ENCODE measurements around the gene IKBIP. TPM values are rescaled to one million over a fixed set of nuclear protein-coding genes. Genes with fewer than 3 reads are reported as not detected.

The IKBIP gene
- total and polyA plus RNA-seq, 9 of the 15 experiments (the other 6 are each of a cell fraction or from before 2014, with no cell fraction given): 3.3 to 19.5 (median 14.9) TPM

DNA sequence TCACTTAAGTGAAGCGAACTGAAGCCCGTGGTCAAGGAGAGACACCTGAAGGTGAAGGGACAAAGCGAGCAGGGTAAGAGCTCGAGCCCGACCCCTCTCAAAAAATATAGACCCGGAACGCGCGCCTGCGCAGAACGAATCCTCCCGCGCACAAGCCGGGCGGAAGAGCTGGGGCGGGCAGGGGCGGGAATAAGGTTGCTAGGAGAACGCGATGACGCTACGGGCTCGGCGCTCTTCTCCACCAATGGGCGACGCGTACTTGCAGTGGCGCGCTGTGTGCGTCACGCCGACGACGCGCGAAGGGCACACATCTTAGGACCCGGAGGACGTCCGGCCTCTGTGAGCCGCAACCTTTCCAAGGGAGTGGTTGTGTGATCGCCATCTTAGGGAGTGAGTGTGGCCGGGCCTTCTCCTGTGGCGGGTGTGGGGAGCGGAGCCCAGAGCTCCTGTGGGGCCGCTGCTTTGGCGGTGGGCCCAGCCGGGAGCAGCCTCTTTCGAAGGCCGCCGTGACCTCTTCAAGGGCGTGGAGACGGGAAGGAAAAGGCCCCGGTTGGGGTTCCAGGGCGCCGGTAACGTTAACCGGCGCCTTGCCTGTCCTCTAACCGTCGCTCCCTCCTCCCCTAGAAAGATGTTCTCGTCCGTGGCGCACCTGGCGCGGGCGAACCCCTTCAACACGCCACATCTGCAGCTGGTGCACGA is 51.1 kb downstream of the IKBIP start, which contains the start of gene SLC25A3 (continued):
- TF ChIP-seq NR3C1 (CRISPR knock-in tag; IDR thresholded peaks at IDR 0.05) (no peak), MXI1 (IDR thresholded peaks at IDR 0.05; ENCODE audit: low read depth, low read length) (peak; percentile 88), TAF15 (IDR thresholded peaks at IDR 0.05; ENCODE audit: low read depth, low read length) (no peak), KHSRP (IDR thresholded peaks at IDR 0.05) (peak; percentile 88), COPS2 (conservative IDR thresholded peaks at IDR 0.05) (no peak), ZNF239 (CRISPR knock-in tag; IDR thresholded peaks at IDR 0.05) (no peak), HDAC6 (IDR thresholded peaks at IDR 0.05; ENCODE audit: low read depth, low read length) (no peak), PREB (CRISPR knock-in tag; IDR thresholded peaks at IDR 0.05) (no peak), ESRRB (CRISPR knock-in tag; IDR thresholded peaks at IDR 0.05; ENCODE audit: borderline replicate concordance) (no peak), ZNF584 (CRISPR knock-in tag; IDR thresholded peaks at IDR 0.05; ENCODE audit: low read depth) (no peak), NRF1 (conservative IDR thresholded peaks at IDR 0.05 in 1 of 2, IDR thresholded peaks at IDR 0.05 in 1 of 2) (peak; percentile 95), TAF9B (IDR thresholded peaks at IDR 0.05; ENCODE audit: partially characterized antibody) (peak; percentile 89), ZNF699 (CRISPR knock-in tag; IDR thresholded peaks at IDR 0.05; ENCODE audit: insufficient replicate concordance) (no peak), NFE2 (IDR thresholded peaks at IDR 0.05; ENCODE audit: low read depth) (0 out of 2 replicates have a peak, but pooled peaks have one; percentile 7), SUPT5H (IDR thresholded peaks at IDR 0.05) (peak; percentile 98), THAP7 (CRISPR knock-in tag; IDR thresholded peaks at IDR 0.05) (no peak), RCOR1 (IDR thresholded peaks at IDR 0.05; ENCODE audit: borderline replicate concordance in 1 of 2, low read depth in 2 of 2, low read length in 2 of 2) (peak in 1 of 2 experiments; percentile 61; a peak in 2 of 4 replicates), KDM2B (CRISPR knock-in tag; IDR thresholded peaks at IDR 0.05) (no peak), HOMEZ (CRISPR knock-in tag; IDR thresholded peaks at IDR 0.05) (0 out of 2 replicates have a peak, but pooled peaks have one; percentile 21), NEUROD1 (IDR thresholded peaks at IDR 0.05; ENCODE audit: borderline replicate concordance, low read depth, low read length, partially characterized antibody) (peak; percentile 88), CHD2 (IDR thresholded peaks at IDR 0.05; ENCODE audit: low read depth, low read length) (peak; percentile 57; the same call in 1 of the 2 replicates)
- TF ChIP-seq, protein P1, sequence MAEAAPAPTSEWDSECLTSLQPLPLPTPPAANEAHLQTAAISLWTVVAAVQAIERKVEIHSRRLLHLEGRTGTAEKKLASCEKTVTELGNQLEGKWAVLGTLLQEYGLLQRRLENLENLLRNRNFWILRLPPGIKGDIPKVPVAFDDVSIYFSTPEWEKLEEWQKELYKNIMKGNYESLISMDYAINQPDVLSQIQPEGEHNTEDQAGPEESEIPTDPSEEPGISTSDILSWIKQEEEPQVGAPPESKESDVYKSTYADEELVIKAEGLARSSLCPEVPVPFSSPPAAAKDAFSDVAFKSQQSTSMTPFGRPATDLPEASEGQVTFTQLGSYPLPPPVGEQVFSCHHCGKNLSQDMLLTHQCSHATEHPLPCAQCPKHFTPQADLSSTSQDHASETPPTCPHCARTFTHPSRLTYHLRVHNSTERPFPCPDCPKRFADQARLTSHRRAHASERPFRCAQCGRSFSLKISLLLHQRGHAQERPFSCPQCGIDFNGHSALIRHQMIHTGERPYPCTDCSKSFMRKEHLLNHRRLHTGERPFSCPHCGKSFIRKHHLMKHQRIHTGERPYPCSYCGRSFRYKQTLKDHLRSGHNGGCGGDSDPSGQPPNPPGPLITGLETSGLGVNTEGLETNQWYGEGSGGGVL (CRISPR knock-in tag; IDR thresholded peaks at IDR 0.05): no peak
- TF ChIP-seq, protein P2, sequence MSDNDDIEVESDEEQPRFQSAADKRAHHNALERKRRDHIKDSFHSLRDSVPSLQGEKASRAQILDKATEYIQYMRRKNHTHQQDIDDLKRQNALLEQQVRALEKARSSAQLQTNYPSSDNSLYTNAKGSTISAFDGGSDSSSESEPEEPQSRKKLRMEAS (CRISPR knock-in tag; IDR thresholded peaks at IDR 0.05): peak; percentile 38

All from K562 (cell line).